VCaP (cell line): ENCODE results near the gene ARHGAP19.

Experiments
- H3K27ac ChIP-seq: fragments of 450-650 bp; 2 replicates; pipeline ENCODE4 v1.5.1; 2017
- TF ChIP-seq, protein P1 (sequence below): fragments of 450-650 bp; conservative IDR thresholded peaks from 2 replicates; pipeline ENCODE4 v1.5.1; 2017; ENCODE audit warnings: mild to moderate bottlenecking, moderate library complexity

Gene ARHGAP19

DNA sequence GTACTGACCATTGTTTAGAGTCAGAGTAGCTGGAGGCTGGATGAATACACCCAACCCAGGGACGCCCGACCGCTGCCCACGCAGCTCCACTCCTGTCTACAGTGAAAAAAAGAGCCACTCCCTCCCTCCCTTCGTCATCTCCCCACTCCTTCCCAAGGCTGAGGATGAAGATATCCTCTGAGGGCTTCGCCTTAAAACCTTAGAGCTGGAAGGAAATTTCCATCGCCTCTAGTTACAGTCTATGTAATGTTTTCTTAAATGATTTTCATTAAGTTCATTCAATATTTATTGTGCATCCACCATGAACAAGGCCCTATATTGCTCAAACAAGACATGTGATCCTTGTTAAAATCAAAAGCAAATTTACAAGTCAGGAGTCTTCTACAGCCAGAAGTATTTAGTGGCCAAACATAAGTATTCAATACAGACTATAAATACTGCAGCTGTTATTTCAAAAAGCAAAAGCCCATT is 95.4 kb downstream of the ARHGAP19 start:
- peak overlapping the region; percentile 95 for H3K27ac ChIP-seq
- TF ChIP-seq, protein P1, sequence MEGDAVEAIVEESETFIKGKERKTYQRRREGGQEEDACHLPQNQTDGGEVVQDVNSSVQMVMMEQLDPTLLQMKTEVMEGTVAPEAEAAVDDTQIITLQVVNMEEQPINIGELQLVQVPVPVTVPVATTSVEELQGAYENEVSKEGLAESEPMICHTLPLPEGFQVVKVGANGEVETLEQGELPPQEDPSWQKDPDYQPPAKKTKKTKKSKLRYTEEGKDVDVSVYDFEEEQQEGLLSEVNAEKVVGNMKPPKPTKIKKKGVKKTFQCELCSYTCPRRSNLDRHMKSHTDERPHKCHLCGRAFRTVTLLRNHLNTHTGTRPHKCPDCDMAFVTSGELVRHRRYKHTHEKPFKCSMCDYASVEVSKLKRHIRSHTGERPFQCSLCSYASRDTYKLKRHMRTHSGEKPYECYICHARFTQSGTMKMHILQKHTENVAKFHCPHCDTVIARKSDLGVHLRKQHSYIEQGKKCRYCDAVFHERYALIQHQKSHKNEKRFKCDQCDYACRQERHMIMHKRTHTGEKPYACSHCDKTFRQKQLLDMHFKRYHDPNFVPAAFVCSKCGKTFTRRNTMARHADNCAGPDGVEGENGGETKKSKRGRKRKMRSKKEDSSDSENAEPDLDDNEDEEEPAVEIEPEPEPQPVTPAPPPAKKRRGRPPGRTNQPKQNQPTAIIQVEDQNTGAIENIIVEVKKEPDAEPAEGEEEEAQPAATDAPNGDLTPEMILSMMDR, result no peak

DNA sequence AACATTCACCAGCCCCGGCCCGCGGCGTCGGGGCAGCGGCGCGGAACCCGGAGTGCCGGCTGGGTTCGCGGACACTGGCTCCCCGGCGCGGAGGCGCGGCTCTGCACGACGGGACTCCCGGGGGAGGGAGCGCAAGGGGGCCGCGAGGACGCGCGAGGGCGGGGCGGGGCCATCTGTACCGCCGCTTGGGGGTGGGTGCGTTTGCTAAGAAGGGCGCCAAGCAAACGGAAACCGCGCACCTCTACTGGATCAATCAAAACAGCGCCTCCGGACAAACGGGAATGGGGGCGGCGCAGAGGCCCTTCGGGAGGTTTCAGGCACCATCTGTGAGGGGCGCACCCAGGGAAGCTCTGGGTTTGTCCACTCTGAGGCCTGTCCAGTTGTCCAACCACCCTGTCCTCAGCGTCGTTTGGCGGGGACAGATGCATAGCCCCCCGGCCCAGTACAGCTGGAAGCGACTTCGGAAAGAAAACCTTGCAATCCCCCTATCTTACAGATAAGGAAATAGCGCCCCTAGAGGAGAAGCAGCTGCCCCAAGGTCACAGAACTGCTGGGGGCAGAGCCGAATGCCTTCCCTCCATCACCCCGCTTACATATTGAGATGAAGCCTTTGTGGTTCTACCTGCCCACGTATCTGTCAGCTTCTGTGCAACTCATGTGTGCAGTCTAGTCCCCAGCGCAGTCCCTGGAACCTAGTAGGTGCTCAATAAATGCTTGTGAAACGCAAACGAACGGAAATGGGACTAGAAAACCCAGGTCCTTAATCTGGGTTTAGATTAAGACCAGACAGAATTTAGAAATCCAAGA is 96.0 kb downstream of the ARHGAP19 start:
- peak overlapping the region; percentile 95 for H3K27ac ChIP-seq
- TF ChIP-seq, protein P1, result peak; percentile 61

DNA sequence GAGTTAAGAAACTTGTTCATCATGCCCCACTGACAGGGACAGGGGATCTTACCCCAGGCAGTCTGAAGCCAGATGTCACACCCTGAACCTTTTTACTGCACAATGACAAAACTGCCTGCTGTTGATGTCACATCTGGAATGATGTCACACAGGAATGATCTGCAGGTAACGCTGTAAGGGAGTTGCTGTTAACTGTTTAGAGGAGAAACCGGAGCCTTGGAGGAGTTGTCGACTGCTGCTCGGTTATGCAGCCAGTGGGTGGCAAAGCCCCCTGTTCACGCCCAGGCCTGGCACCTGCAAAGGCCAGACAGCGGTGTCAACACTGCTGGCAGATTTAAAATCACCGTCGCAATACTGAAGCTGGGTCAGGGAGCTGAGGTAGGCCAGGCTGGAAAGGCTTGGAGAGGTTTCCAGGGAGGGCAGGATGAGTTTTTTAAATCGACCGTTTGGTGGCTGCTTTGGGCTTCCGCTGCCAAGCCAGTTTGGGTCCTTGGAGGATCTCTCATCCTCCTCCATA is 96.7 kb downstream of the ARHGAP19 start:
- TF ChIP-seq, protein P1, result no peak

DNA sequence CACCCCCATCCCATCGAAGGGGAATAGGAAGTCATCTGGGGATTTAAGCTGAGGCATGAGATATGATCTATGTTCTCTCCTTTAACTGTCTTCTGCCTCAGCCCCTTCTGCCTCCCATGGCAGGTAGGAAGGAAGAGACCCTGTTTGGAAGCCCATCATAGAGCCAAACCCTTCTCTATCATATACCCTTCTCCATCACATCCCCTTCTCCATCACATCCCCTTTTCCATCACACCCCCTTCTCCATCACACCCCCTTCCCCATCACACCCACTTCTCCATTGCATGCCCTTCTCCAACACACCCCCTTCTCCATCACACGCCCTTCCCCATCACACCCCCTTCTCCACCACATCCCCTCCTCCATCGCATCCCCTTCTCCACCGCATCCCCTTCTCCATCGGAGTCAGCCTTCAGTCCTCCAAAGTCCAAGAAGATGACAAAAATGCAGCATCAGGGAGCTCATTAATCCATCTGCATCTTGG is 99.4 kb downstream of the ARHGAP19 start:
- TF ChIP-seq, protein P1, result no peak
- H3K27ac ChIP-seq, result no peak overlapping the region; the same call in 1 of the 2 replicates

More for the DNA sequence above, 96.7 kb downstream of the ARHGAP19 start:
- peak overlapping the region; percentile 95 for H3K27ac ChIP-seq

DNA sequence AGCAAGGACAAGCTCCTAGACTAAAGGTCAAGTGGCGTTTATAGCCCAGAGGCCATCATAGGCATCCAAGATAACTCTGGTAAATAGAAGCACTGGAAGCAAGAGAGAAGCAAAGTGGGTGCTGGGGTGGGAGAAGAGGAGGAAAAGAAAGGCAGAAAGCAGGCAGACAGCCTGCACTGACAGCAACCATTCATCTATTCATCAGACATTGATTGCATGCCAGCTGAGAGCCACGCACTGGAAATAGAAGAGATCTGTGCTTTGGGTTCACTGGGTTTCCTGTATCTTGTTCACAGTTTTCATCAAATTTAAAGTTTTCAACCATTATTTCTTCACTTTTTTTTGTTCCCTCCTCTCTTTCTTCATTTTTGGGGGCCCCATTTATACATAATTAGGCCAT is 102.0 kb downstream of the ARHGAP19 start:
- H3K27ac ChIP-seq, result no peak overlapping the region
- TF ChIP-seq, protein P1, result no peak

DNA sequence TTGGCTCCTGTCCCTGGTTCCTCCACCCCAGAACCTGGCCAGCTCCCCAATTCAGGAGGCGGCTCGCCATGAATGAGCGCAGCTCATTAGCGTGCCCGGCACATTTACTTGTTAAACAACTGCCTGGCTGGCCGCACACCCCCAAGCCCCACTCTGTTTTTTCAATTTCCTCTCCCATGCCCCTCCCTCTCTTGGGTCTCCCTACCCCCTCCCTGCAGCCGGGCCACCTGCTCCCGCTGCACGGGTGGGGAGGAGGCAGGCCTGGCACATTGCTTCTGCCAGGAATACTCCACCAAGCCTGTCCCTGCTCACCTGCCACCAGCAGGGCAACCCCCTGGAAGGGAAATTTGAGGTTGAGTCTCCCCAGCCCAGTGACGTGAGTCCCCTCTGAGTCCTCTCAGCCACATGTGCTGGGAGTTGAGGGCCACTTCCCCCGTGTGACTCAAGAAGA is 104.2 kb downstream of the ARHGAP19 start:
- no peak overlapping the region; the same call in 1 of the 2 replicates for H3K27ac ChIP-seq
- TF ChIP-seq, protein P1, result no peak

DNA sequence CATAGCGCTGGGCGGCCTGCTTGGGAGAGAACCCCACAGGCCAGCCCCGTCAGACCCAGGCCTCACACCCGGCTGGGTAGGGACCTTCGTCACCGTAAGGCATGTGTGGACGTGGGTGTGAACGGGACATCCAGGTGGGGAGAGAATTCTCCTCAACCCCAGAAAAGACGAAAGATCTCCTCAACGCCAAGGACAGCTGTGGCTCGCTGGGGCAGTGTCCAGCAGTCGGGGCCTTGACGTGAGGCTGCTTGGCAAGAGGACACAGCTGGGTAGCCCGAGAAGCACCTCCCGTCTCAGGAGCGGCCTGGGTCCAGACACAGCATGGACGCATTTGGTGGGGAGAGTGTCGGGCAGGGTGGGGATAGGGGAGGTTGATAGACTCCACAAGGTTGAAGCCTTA is 105.5 kb downstream of the ARHGAP19 start:
- H3K27ac ChIP-seq, result peak overlapping the region; percentile 90; the same call in 1 of the 2 replicates
- TF ChIP-seq, protein P1, result no peak
